ENCODE measurements around the gene VSIG4. TPM values are rescaled to one million over a fixed set of nuclear protein-coding genes. Genes with fewer than 3 reads are reported as not detected.

Gene VSIG4
- total and polyA plus RNA-seq, 2 donors from 2014 or later, result 15.9 to 80.0 TPM

DNA sequence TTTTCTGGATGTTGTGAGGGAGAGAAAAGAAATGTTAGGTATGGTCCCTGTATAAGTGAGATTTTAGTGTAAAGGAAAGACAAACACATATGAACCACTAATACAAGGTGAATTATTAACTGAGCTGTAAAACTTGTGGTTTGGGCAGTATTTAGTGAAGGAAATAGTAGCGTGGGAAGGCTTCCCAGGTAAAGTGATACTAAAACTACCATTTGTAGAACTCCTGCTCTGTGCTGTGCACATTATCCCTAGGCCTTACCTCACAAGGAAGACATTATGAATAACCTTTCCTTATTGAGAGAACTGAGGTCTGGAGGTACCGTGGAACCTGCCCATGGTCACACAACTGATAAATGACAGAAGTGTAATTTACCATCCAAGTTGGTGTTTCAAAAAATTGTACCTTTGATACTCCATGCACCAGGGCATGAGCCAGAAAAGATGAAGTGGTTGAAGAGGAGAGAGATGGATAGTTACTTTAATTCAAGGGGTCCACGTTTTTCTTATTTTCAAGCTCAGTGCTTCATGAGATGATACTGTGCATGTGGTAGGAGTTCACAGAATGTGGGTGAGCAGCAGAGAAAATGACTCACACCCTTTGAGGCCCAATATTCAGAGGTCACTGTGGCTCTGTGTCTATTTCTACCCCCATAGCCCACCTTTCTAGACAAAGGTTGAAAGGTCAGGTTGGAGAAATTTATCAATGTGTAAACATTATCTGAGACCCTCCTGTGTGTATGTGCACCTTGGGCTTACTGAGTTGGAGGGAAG lies 2.6 kb upstream of the VSIG4 start:
- H3K36me3 ChIP-seq (ENCODE audit: control insufficient read depth in 2 of 3, insufficient read depth in 3 of 3, low read length in 3 of 3), result no peaks in the 10 kb centered on the region
- no peak overlapping the region for H3K4me3 ChIP-seq (ENCODE audit: low read length in 3 of 3)
- no peaks in the 10 kb centered on the region for H3K9me3 ChIP-seq (ENCODE audit: control insufficient read depth in 2 of 3, insufficient read depth in 1 of 3, low read length in 3 of 3)
- no peak overlapping the region for H3K9ac ChIP-seq (ENCODE audit: low read length in 3 of 3)
- TF ChIP-seq, protein P1, sequence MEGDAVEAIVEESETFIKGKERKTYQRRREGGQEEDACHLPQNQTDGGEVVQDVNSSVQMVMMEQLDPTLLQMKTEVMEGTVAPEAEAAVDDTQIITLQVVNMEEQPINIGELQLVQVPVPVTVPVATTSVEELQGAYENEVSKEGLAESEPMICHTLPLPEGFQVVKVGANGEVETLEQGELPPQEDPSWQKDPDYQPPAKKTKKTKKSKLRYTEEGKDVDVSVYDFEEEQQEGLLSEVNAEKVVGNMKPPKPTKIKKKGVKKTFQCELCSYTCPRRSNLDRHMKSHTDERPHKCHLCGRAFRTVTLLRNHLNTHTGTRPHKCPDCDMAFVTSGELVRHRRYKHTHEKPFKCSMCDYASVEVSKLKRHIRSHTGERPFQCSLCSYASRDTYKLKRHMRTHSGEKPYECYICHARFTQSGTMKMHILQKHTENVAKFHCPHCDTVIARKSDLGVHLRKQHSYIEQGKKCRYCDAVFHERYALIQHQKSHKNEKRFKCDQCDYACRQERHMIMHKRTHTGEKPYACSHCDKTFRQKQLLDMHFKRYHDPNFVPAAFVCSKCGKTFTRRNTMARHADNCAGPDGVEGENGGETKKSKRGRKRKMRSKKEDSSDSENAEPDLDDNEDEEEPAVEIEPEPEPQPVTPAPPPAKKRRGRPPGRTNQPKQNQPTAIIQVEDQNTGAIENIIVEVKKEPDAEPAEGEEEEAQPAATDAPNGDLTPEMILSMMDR (IDR thresholded peaks at IDR 0.05; ENCODE audit: borderline replicate concordance, extremely low read depth, insufficient read depth), result no peak
- intact Hi-C loops (cut with DNase I), result no loop called here
- no peak overlapping the region for H3K27ac ChIP-seq (ENCODE audit: low read depth in 2 of 2, low read length in 2 of 2)
- DNase-seq (no peak), FAIRE-seq (no peak)
- H3K4me1 ChIP-seq (ENCODE audit: control insufficient read depth in 2 of 3, insufficient read depth in 2 of 3, low read depth in 1 of 3, low read length in 3 of 3), result no peaks in the 10 kb centered on the region
- no peaks in the 10 kb centered on the region for H3K27me3 ChIP-seq (ENCODE audit: control insufficient read depth, insufficient read depth, low read length)

DNA sequence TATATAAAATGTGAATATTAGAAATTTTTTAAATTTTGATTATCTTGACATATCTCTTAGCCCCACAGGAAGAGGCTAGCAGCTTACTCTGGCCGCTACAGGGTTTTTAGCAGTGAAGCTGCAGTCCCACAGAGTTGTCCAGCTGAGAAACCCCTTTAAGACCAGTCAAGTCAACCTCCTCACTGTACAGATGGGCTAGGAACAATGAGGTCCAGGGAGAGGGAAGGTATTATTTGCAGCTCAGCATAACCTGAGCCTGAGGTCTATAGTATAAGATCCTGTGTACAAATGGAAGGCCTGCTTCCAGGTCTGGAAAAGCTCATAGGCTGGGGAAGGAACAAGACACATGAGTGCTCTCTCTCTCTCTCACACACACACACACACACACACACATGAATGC lies 1.8 kb downstream of the VSIG4 start:
- H3K4me1 ChIP-seq (ENCODE audit: control insufficient read depth in 2 of 3, insufficient read depth in 2 of 3, low read depth in 1 of 3, low read length in 3 of 3), result no peaks in the 10 kb centered on the region
- H3K27me3 ChIP-seq (ENCODE audit: control insufficient read depth, insufficient read depth, low read length), result no peaks in the 10 kb centered on the region
- DNase-seq (no peak), FAIRE-seq (no peak)
- H3K36me3 ChIP-seq (ENCODE audit: control insufficient read depth in 2 of 3, insufficient read depth in 3 of 3, low read length in 3 of 3), result no peaks in the 10 kb centered on the region
- TF ChIP-seq, protein P1 (IDR thresholded peaks at IDR 0.05; ENCODE audit: borderline replicate concordance, extremely low read depth, insufficient read depth), result no peak
- H3K4me3 ChIP-seq (ENCODE audit: low read length in 3 of 3), result no peak overlapping the region
- no peaks in the 10 kb centered on the region for H3K9me3 ChIP-seq (ENCODE audit: control insufficient read depth in 2 of 3, insufficient read depth in 1 of 3, low read length in 3 of 3)
- H3K27ac ChIP-seq (ENCODE audit: low read depth in 2 of 2, low read length in 2 of 2), result no peak overlapping the region
- intact Hi-C loops (cut with DNase I), result no loop called here
- no peak overlapping the region for H3K9ac ChIP-seq (ENCODE audit: low read length in 3 of 3)

DNA sequence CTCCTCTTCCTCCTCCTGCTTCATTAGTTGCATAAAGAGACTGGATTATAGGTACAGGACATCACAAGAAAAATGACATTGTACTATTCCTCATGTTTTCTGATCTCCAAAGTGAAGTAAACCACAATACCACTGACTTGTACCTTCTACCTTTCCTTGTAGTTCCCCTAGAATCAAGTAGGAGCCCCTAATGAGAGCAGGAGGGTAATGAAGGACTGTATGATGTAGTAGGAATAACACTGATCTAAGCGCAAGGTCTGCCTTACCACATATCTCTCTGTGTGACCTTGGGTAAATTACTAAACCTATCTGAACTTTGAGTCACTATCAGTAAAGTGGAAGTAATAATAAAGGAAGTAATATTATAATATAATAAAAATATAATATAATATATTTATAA lies 3.6 kb downstream of the VSIG4 start:
- no peak for FAIRE-seq
- no peak for DNase-seq
- TF ChIP-seq, protein P1 (IDR thresholded peaks at IDR 0.05; ENCODE audit: borderline replicate concordance, extremely low read depth, insufficient read depth), result no peak

More for the DNA sequence above, 3.6 kb downstream of the VSIG4 start:
- Histone ChIP-seq H3K9ac (ENCODE audit: low read length in 3 of 3) (no peak overlapping the region), H3K9me3 (ENCODE audit: control insufficient read depth in 2 of 3, insufficient read depth in 1 of 3, low read length in 3 of 3) (no peaks in the 10 kb centered on the region), H3K4me1 (ENCODE audit: control insufficient read depth in 2 of 3, insufficient read depth in 2 of 3, low read depth in 1 of 3, low read length in 3 of 3) (no peaks in the 10 kb centered on the region), H3K36me3 (ENCODE audit: control insufficient read depth in 2 of 3, insufficient read depth in 3 of 3, low read length in 3 of 3) (no peaks in the 10 kb centered on the region), H3K27ac (ENCODE audit: low read depth in 2 of 2, low read length in 2 of 2) (no peak overlapping the region), H3K27me3 (ENCODE audit: control insufficient read depth, insufficient read depth, low read length) (no peaks in the 10 kb centered on the region), H3K4me3 (ENCODE audit: low read length in 3 of 3) (no peak overlapping the region)
- intact Hi-C loops (cut with DNase I), result no loop called here
